Endothelial cell of umbilical vein (primary cell): ENCODE results near the gene G6PC2. TPM values are rescaled to one million over a fixed set of nuclear protein-coding genes. Genes with fewer than 3 reads are reported as not detected.
"Not testable (repeated sequence)": the region's sequence is repeated elsewhere in the genome, so short reads cannot be mapped to it uniquely, and the experiment has no call there.

Source experiments
- BruUV-seq: library from RNA; stranded (reverse); fragments of 400-500 nt; replicated peaks from 2 replicates; lab custom pipeline; 2021; lab: Mats Ljungman, UMichigan
- CTCF ChIA-PET: fragments of 300-600, 350-600 bp; sonication (Branson Sonifier 250); formaldehyde crosslinking; loops from one replicate; lab custom pipeline; 2021; ENCODE audit warnings: antibody characterized with exemption, inconsistent platforms; lab: Charles Lee
- POLR2A ChIA-PET: fragments of 300-600, 350-600 bp; sonication (Branson Sonifier 250); formaldehyde crosslinking; loops from one replicate; lab custom pipeline; 2021; ENCODE audit warnings: antibody characterized with exemption, inconsistent platforms; lab: Charles Lee
- DNase-seq: peaks from one replicate; pipeline ENCODE4 v3.0.0-alpha.2; 2011; ENCODE audit warnings: low read depth, low spot score
- FAIRE-seq: peaks from 2 replicates; lab custom pipeline; 2011; peaks lifted over from hg19 to GRCh38; lab: Jason Lieb, UNC
- H2AFZ ChIP-seq: 2 replicates; pipeline ENCODE4 v1.6.0; 2012; ENCODE audit warnings: low read depth, low read length, control low read depth, inconsistent platforms
- H3K27ac ChIP-seq: 2 replicates; pipeline ENCODE4 v1.5.1; 2011; ENCODE audit warnings: low read depth, mild to moderate bottlenecking, control low read depth, low read length, moderate library complexity; ENCODE audit not compliant: insufficient read depth
- H3K27me3 ChIP-seq, 2 experiments: 2 replicates each; pipeline versions ENCODE4 v1.6.0 to v1.6.1; 2011; ENCODE audit warnings: low read length in 2 of 2, mixed read lengths in 1 of 2; ENCODE audit not compliant: control insufficient read depth in 2 of 2, insufficient read depth in 2 of 2
- H3K36me3 ChIP-seq, 2 experiments: 2 replicates in 1 of 2; 3 replicates in 1 of 2; pipeline ENCODE4 v1.5.1; 2011; ENCODE audit warnings: low read length in 2 of 2, mild to moderate bottlenecking in 1 of 2, moderate library complexity in 1 of 2; ENCODE audit not compliant: control insufficient read depth in 2 of 2, insufficient read depth in 2 of 2; ENCODE audit errors: extremely low read depth in 1 of 2
- H3K4me1 ChIP-seq: 3 replicates; pipeline ENCODE4 v1.5.1; 2011; ENCODE audit warnings: mild to moderate bottlenecking, low read length; ENCODE audit not compliant: control insufficient read depth, insufficient read depth; ENCODE audit errors: extremely low read depth
- H3K4me2 ChIP-seq: 2 replicates; pipeline ENCODE4 v1.6.1; 2011; ENCODE audit warnings: low read length, control low read depth, mixed read lengths; ENCODE audit not compliant: insufficient read depth
- H3K4me3 ChIP-seq, 3 experiments: fragments of 200-600 bp in 1 of 3; sonication (generic), shearing (Covaris generic) in 1 of 3; replicated peaks in 1 of 3; 2 replicates each; pipeline ENCODE4 v1.5.1; 2011 to 2016; ENCODE audit warnings: control low read depth in 3 of 3, low read length in 3 of 3, mild to moderate bottlenecking in 2 of 3, inconsistent platforms in 1 of 3, low read depth in 1 of 3, moderate library complexity in 1 of 3; ENCODE audit not compliant: insufficient read depth in 1 of 3
- H3K79me2 ChIP-seq: 2 replicates; pipeline ENCODE4 v1.6.0; 2012; ENCODE audit warnings: low read length, inconsistent platforms; ENCODE audit not compliant: control insufficient read depth, insufficient read depth
- H3K9ac ChIP-seq: replicated peaks from 2 replicates; pipeline ENCODE3; 2011; ENCODE audit warnings: low read length, control low read depth; ENCODE audit not compliant: insufficient read depth; ENCODE audit errors: extremely low read depth
- H3K9me1 ChIP-seq: replicated peaks from 3 replicates; pipeline ENCODE4 v1.6.0; 2011; ENCODE audit warnings: mild to moderate bottlenecking, low read length; ENCODE audit not compliant: control insufficient read depth, insufficient read depth; ENCODE audit errors: extremely low read depth
- H3K9me3 ChIP-seq: replicated peaks from 2 replicates; pipeline ENCODE4 v1.5.1; 2012; ENCODE audit warnings: low read length, inconsistent platforms; ENCODE audit not compliant: control insufficient read depth, insufficient read depth
- H4K20me1 ChIP-seq: replicated peaks from 2 replicates; pipeline ENCODE3; 2011; ENCODE audit warnings: mild to moderate bottlenecking, low read length; ENCODE audit not compliant: control insufficient read depth, insufficient read depth; ENCODE audit errors: extremely low read depth
- CTCF ChIP-seq, 2 donors: IDR thresholded peaks; 1 replicate in 1 of 2; 2 replicates in 1 of 2; pipeline ENCODE4 v1.5.1; 2011; ENCODE audit warnings: low read length in 2 of 2, mild to moderate bottlenecking in 2 of 2, moderate library complexity in 2 of 2, control low read depth in 1 of 2, inconsistent platforms in 1 of 2, low read depth in 1 of 2; ENCODE audit not compliant: insufficient read depth in 1 of 2; ENCODE audit errors: extremely low read depth in 1 of 2
- EZH2 ChIP-seq: IDR thresholded peaks from 2 replicates; pipeline ENCODE4 v1.6.1; 2012; ENCODE audit warnings: borderline replicate concordance, low read depth, mild to moderate bottlenecking, moderate library complexity, low read length, inconsistent platforms; ENCODE audit not compliant: severe bottlenecking
- FOS ChIP-seq: IDR thresholded peaks from 2 replicates; pipeline ENCODE4 v1.6.1; 2011; ENCODE audit warnings: mild to moderate bottlenecking, low read length, moderate library complexity, borderline replicate concordance; ENCODE audit not compliant: insufficient read depth
- GATA2 ChIP-seq: IDR thresholded peaks from 2 replicates; pipeline ENCODE4 v1.7.0; 2011; ENCODE audit warnings: low read depth, mild to moderate bottlenecking, moderate library complexity, mixed read lengths, low read length; ENCODE audit not compliant: insufficient read length, insufficient read depth
- JUN ChIP-seq: IDR thresholded peaks from 2 replicates; pipeline ENCODE4 v1.6.1; 2011; ENCODE audit warnings: borderline replicate concordance, low read depth; ENCODE audit not compliant: insufficient read length, insufficient read depth
- MAX ChIP-seq: IDR thresholded peaks from 2 replicates; pipeline ENCODE4 v1.6.1; 2011; ENCODE audit not compliant: insufficient read depth, insufficient read length
- MYC ChIP-seq: IDR thresholded peaks from one replicate; pipeline ENCODE4 v1.6.1; 2011; ENCODE audit warnings: mild to moderate bottlenecking, low read depth, low read length
- POLR2A ChIP-seq: IDR thresholded peaks from 2 replicates; pipeline ENCODE4 v1.6.1; 2012; ENCODE audit warnings: low read depth, mild to moderate bottlenecking, control low read depth, low read length
- POLR2AphosphoS5 ChIP-seq: IDR thresholded peaks from 2 replicates; pipeline ENCODE4 v1.6.1; 2012; ENCODE audit warnings: low read depth, mild to moderate bottlenecking, control low read depth, low read length, moderate library complexity; ENCODE audit not compliant: insufficient read depth
- dilution Hi-C: fragments of 300-500 bp; cut with MboI; formaldehyde crosslinking; loops from one replicate; pipeline ENCODE4 v1.15.0; 2019; ENCODE audit warnings: low sequenced_read_pairs; ENCODE audit not compliant: extremely low pct_ligation_motif_present
- intact Hi-C: fragments of 100-400 bp; cut with micrococcal nuclease; formaldehyde crosslinking; loops from one replicate; pipeline ENCODE4 v1.10.0; 2022
- polyA plus RNA-seq, 4 experiments: library from polyadenylated mRNA; depleted of rRNA in 3 of 4; stranded (reverse) in 3 of 4; unstranded in 1 of 4; fragments of >200 nt; gene quantifications; 2 replicates each; pipeline versions ENCODE4 v1.2.1 to v1.2.3, GENCODE V29; 2011 to 2012; ENCODE audit warnings: missing spikeins in 1 of 4
- total RNA-seq: library from RNA; stranded (reverse); gene quantifications from 2 replicates; pipeline ENCODE4 v1.2.3, GENCODE V29; 2021

Gene G6PC2
- total and polyA plus RNA-seq, 2 donors (not counting 3 experiments of a cell fraction or from before 2014, with no cell fraction given): not detected

GRCh38 chr2:168930242-168930641 lies 29.2 kb downstream of the G6PC2 start:
- TF ChIP-seq JUN (no peak), POLR2AphosphoS5 (no peak), MAX (no peak), EZH2 (no peak), FOS (no peak), POLR2A (no peak), MYC (no peak), CTCF (IDR thresholded peaks at IDR 0.05; ENCODE audit: extremely low read depth in 1 of 2, insufficient read depth in 1 of 2, low read depth in 1 of 2, low read length in 2 of 2) (no peak), GATA2 (no peak)
- Histone ChIP-seq H3K9me3 (no peaks in the 10 kb centered on the region), H3K4me2 (no peak overlapping the region), H2AFZ (no peak overlapping the region), H3K9ac (no peak overlapping the region), H3K79me2 (no peaks in the 10 kb centered on the region), H3K9me1 (no peaks in the 10 kb centered on the region), H3K27ac (no peak overlapping the region), H3K36me3 (no peaks in the 10 kb centered on the region), H3K27me3 (no peaks in the 10 kb centered on the region), H4K20me1 (no peaks in the 10 kb centered on the region), H3K4me1 (no peaks in the 10 kb centered on the region), H3K4me3 (no peak overlapping the region)
- BruUV-seq: no TSS peak
- DNase-seq: no peak
- dilution Hi-C loops (no loop called here), intact Hi-C loops (no loop called here)
- POLR2A ChIA-PET: no interaction called here
- CTCF ChIA-PET: interaction anchor here (0.9 kb wide), 1 partner anchor 16 kb away, joined by 3 read pairs; no protein-coding TSS in a partner anchor
- no peak for FAIRE-seq

GRCh38 chr2:168932174-168932573 lies 31.1 kb downstream of the G6PC2 start:
- H3K36me3 ChIP-seq, H3K27ac ChIP-seq, intact Hi-C loops, H3K79me2 ChIP-seq, H3K4me2 ChIP-seq, H3K9ac ChIP-seq, H3K9me3 ChIP-seq, BruUV-seq, POLR2A ChIA-PET, CTCF ChIA-PET, H4K20me1 ChIP-seq, dilution Hi-C loops, H3K4me3 ChIP-seq, H2AFZ ChIP-seq, H3K9me1 ChIP-seq, FAIRE-seq, H3K4me1 ChIP-seq, DNase-seq, H3K27me3 ChIP-seq: not testable (repeated sequence)
